Measurements from ENCODE around the gene RCBTB1.
"Not testable (repeated sequence)": the region's sequence is repeated elsewhere in the genome, so short reads cannot be mapped to it uniquely, and the experiment has no call there.

The RCBTB1 gene

GRCh38 chr13:49585220-49586157 is at the start of gene RCBTB1:
TSS of gene RCBTB1 (minus strand) at chr13:49585558. CDS start at chr13:49567279, 18,279 bp downstream.
- peak; percentile 14 to 38 for DNase-seq (ENCODE audit: low read depth in 2 of 2, low spot score in 1 of 2)

DNA sequence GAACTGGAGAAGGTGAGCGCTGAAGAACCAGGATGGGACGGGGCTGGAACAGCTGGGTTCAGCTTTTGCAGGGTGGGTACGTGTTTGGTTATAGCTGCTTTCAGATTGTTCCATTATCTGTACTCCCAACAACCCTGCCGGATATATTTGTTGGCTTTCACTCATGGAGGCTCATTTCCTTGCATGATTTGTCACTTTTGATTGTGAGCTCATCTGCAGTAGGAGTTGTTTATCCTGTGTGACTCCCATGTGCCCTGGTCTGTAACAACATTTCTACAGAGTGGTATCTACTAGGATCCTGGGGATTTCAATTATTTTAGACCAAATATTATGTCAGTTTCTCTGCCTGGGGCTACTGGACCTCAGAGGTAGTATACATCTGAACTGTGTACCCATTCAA is 48.4 kb upstream of the RCBTB1 start:
- no peak for DNase-seq (ENCODE audit: low read depth in 2 of 2, low spot score in 1 of 2)

GRCh38 chr13:49632156-49632555 is 46.8 kb upstream of the RCBTB1 start:
- no peak for DNase-seq (ENCODE audit: low read depth in 2 of 2, low spot score in 1 of 2)

DNA sequence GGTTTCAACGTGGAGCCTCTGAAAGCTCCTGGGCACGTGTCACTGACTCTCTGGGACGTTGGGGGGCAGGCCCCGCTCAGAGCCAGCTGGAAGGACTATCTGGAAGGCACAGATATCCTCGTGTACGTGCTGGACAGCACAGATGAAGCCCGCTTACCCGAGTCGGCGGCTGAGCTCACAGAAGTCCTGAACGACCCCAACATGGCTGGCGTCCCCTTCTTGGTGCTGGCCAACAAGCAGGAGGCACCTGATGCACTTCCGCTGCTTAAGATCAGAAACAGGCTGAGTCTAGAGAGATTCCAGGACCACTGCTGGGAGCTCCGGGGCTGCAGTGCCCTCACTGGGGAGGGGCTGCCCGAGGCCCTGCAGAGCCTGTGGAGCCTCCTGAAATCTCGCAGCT is 45.2 kb upstream of the RCBTB1 start:
- no peak for DNase-seq (ENCODE audit: low read depth in 2 of 2, low spot score in 1 of 2)

DNA sequence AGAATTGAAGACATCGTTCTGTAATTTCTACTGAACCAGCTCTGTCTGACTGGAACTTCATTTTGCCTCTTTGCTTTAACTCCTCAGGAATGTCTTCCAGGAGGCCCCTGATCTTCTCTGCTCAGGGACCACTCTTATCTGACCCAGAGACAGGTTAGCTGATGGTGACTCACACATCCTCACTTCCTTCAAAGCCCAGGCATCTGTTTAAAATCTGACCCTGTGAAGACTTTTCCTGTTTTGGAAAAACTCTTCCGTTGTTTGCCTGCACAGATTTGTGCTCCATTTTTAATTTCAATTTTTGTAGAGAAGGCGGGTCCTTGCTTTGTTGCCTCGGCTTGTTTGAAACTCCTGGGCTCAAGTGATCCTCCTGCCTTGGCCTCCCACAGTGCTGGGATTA is 44.6 kb upstream of the RCBTB1 start:
- DNase-seq (ENCODE audit: low read depth in 2 of 2, low spot score in 1 of 2): no peak

DNA sequence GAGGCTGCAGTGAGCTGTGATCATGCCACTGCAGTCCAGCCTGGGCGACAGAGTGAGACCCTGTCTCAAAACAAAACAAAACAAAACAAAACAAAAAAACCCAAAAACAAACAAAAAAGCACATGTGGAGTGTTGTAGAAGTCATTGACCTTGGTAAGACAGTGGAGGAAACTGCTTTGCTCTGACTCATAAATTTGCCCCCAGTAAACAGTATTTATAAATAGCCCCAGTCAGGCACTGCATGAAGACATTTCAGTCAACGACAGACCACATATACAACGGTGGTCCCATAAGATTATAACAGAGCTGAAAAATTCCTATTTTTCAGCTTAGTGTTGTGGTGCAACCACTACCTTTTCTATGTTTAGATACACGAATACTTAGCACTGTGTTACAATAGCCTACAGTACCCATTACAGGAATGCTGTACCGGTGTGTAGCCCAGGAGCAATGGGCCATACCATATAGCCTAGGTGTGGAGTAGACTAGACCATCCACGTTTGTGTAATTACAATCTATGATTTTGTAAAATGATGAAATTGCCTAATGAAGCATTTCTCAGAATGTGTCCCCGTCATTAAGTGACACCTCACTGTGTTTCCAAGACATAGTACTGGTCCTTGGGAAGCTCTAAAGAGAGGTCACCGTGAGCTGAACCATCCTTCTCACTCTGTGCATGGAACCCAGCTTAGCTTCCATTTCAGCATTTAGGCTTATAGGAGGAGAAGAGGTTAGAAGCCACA is 44.0 kb upstream of the RCBTB1 start:
- DNase-seq (ENCODE audit: low read depth in 2 of 2, low spot score in 1 of 2): no peak

GRCh38 chr13:49627831-49628652 is 42.7 kb upstream of the RCBTB1 start, which contains the start of gene ARL11:
TSS of gene ARL11 (plus strand) at chr13:49628507. CDS start at chr13:49630448, 1,941 bp downstream.
- peak in 1 of 2 donors; percentile 13 for DNase-seq (ENCODE audit: low read depth in 2 of 2, low spot score in 1 of 2)

GRCh38 chr13:49625392-49626079 is 40.2 kb upstream of the RCBTB1 start:
- DNase-seq (ENCODE audit: low read depth in 2 of 2, low spot score in 1 of 2): no peak

GRCh38 chr13:49624229-49624628 is 38.9 kb upstream of the RCBTB1 start:
- DNase-seq (ENCODE audit: low read depth in 2 of 2, low spot score in 1 of 2): no peak

- DNase-seq (ENCODE audit: low read depth in 2 of 2, low spot score in 1 of 2): no peak
Measured at GRCh38 chr13:49622174-49622946, 37.0 kb upstream of the RCBTB1 start.

DNA sequence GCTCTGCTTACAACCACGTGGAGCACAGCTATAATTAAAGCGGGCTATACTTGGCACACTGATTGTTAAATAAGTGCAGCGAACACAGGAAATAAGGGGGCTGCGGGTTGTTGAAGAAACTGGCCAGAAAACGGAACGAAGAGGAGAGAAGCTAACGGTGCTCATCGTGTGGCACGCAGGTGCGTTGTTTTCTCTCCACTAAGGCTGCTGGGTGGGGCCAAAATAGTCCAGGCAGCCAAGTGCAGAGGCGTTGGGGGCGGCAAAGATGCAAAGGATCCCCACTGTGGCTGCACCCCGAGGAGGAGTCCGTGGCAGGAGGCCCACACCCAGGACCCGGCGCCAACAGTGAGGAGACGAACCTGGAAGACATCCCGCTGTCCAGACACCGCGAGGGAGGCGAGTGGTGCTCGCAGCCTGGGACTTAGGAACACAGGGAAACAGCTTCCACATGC is 34.8 kb upstream of the RCBTB1 start:
- DNase-seq (ENCODE audit: low read depth in 2 of 2, low spot score in 1 of 2): no peak

DNA sequence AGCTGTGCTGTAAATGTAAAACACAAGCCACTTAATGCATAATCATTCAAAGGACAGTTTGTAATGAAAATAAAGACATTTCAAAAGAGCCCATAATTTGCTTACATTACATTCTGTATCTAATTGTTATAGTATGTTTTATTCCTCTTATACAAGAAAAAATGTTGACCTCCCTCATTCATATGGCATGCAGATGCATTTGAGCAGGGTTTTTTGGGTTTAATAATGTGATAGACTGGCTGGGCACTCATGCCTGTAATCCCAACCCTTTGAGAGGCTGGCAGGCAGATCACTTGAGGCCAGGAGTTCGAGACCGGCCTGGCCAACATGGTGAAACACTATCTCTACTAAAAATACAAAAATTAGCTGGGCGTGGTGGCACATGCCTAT is 31.3 kb upstream of the RCBTB1 start:
- DNase-seq (ENCODE audit: low read depth in 2 of 2, low spot score in 1 of 2): no peak

DNA sequence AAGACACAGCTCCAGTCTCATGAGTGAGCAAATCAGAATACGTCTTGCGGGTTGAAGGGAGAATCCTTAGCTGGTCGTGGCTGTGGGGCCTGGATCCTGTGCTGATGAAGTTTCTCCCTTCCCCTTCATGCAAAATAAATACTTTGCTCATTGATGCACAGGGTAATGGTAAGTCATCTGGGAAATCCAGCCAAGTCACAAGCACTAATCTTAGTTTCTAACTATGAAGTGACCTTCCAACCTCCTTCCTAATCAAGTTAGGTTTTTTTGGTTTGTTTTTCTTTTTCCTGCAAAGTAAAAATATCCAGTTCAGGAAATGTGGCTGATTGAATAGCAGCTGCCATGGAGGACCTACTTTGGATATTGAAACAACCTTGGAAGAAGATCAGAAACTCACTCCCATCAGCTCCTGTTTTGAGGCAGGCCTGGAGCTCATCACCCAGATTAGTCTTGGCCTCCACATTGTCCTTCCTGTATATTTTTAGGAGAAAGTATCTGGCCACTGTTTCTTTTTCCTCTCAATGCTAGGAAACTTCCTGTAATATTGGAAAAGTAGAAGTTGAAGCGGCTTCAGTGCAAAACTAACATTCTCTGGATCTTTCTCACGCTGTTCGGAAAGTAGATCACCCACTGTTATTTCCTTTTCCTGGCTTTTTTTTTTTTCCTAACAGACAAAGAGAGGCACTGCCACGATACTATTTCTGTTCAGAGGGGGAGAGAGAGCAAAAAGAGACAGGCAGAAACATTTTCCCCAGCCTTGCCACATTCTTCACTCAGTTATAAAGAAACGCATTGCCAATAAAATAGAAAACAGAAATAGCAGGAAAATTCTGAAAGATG is 30.7 kb upstream of the RCBTB1 start:
- no peak for DNase-seq (ENCODE audit: low read depth in 2 of 2, low spot score in 1 of 2)

GRCh38 chr13:49612042-49612441 is 26.7 kb upstream of the RCBTB1 start:
- DNase-seq (ENCODE audit: low read depth in 2 of 2, low spot score in 1 of 2): not testable (repeated sequence)

DNA sequence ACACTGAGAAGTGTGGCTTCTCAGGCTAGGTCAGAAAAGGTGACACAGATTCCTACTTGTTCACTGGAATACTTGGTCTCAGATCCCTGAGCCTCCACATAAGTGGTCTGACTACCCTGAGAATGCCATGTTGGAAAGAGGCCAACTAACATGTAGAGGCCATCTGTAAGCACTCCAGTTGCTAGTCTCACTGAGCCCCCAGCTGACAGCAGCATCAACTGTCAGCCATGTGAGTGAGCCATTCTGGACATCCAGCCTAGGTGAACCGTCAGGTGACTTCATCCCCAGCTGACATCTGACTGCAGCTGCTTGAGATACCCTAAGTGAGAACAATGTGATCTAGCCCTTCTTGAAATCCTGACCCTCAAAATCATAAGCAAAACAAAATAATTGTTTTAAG is 24.8 kb upstream of the RCBTB1 start:
- DNase-seq (ENCODE audit: low read depth in 2 of 2, low spot score in 1 of 2): no peak

DNA sequence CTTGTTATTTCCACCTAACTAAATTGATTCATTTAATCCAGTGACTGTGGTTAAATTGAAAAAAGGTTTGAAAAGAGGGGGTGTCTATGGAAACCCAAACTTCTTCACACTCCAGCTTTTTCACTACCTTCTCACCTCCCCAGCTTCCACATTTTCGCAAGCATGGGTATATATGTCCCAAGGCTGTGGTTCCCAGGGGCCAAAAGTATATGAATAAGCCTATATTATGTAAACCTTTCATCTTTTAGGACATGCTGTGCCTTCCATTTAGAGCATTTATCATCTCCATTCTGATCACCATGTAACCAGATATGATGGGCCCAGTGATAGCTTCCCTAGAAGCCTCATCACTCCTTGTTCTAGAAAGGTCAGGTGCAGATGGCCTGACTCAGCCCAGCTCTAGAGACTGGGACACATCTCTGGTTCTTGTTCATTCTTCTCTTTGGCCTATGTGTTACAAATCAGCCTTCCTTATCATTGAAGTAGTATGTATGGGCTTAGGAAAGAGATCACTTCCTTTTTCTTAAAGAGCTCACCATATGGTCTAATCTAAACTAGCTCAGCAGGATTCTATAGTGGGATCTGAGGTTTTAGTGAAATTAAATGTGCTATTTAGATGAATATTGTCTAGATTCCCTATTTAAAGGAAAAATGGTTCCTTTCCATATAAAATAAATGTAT is 23.4 kb upstream of the RCBTB1 start:
- no peak for DNase-seq (ENCODE audit: low read depth in 2 of 2, low spot score in 1 of 2)

DNA sequence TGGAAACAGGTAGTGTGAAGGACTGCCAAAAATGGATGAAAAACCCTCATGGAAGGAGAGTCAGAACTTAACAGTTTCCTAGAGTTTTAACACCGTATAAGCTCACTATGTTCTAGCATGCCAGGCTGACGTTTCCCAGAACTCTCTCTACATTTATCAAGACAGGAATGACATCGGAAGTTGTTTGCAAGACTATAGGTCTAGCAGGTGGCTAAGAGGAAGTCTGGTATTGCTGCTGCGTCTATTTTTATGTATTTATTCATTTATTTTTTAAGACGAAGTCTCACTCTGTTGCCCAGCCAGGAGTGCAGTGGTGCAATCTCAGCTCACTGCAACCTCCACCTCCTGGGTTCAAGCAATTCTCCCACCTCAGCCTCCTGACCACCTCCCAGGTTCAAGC is 22.4 kb upstream of the RCBTB1 start:
- DNase-seq (ENCODE audit: low read depth in 2 of 2, low spot score in 1 of 2): no peak
